ENCODE results near the gene ADIPOQ.
"Not testable (repeated sequence)": the region's sequence is repeated elsewhere in the genome, so short reads cannot be mapped to it uniquely, and the experiment has no call there.

ADIPOQ gene

DNA sequence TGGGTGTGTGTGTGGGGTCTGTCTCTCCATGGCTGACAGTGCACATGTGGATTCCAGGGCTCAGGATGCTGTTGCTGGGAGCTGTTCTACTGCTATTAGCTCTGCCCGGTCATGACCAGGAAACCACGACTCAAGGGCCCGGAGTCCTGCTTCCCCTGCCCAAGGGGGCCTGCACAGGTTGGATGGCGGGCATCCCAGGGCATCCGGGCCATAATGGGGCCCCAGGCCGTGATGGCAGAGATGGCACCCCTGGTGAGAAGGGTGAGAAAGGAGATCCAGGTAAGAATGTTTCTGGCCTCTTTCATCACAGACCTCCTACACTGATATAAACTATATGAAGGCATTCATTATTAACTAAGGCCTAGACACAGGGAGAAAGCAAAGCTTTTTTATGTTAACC is 10.5 kb downstream of the ADIPOQ start:
- no peak overlapping the region for H3K4me3 ChIP-seq (ENCODE audit: low read depth in 1 of 2, low read length in 1 of 2)
- no peaks in the 10 kb centered on the region for H3K9me3 ChIP-seq
- TF ChIP-seq, protein P1, sequence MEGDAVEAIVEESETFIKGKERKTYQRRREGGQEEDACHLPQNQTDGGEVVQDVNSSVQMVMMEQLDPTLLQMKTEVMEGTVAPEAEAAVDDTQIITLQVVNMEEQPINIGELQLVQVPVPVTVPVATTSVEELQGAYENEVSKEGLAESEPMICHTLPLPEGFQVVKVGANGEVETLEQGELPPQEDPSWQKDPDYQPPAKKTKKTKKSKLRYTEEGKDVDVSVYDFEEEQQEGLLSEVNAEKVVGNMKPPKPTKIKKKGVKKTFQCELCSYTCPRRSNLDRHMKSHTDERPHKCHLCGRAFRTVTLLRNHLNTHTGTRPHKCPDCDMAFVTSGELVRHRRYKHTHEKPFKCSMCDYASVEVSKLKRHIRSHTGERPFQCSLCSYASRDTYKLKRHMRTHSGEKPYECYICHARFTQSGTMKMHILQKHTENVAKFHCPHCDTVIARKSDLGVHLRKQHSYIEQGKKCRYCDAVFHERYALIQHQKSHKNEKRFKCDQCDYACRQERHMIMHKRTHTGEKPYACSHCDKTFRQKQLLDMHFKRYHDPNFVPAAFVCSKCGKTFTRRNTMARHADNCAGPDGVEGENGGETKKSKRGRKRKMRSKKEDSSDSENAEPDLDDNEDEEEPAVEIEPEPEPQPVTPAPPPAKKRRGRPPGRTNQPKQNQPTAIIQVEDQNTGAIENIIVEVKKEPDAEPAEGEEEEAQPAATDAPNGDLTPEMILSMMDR (IDR thresholded peaks at IDR 0.05), result no peak
- no peaks in the 10 kb centered on the region for H3K27me3 ChIP-seq
- no peaks in the 10 kb centered on the region for H3K4me1 ChIP-seq (ENCODE audit: control insufficient read depth in 1 of 2, insufficient read depth in 1 of 2, low read depth in 1 of 2, low read length in 1 of 2)
- no peak overlapping the region for H3K27ac ChIP-seq
- H3K36me3 ChIP-seq, result no peaks in the 10 kb centered on the region

DNA sequence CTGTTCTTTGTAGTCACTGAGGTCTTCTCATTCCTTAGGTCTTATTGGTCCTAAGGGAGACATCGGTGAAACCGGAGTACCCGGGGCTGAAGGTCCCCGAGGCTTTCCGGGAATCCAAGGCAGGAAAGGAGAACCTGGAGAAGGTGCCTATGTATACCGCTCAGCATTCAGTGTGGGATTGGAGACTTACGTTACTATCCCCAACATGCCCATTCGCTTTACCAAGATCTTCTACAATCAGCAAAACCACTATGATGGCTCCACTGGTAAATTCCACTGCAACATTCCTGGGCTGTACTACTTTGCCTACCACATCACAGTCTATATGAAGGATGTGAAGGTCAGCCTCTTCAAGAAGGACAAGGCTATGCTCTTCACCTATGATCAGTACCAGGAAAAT is 11.6 kb downstream of the ADIPOQ start:
- Histone ChIP-seq H3K27ac (no peak overlapping the region), H3K4me3 (ENCODE audit: low read depth in 1 of 2, low read length in 1 of 2) (no peak overlapping the region), H3K36me3 (no peaks in the 10 kb centered on the region), H3K9me3 (no peaks in the 10 kb centered on the region), H3K27me3 (no peaks in the 10 kb centered on the region), H3K4me1 (ENCODE audit: control insufficient read depth in 1 of 2, insufficient read depth in 1 of 2, low read depth in 1 of 2, low read length in 1 of 2) (no peaks in the 10 kb centered on the region)
- TF ChIP-seq, protein P1 (IDR thresholded peaks at IDR 0.05), result no peak

DNA sequence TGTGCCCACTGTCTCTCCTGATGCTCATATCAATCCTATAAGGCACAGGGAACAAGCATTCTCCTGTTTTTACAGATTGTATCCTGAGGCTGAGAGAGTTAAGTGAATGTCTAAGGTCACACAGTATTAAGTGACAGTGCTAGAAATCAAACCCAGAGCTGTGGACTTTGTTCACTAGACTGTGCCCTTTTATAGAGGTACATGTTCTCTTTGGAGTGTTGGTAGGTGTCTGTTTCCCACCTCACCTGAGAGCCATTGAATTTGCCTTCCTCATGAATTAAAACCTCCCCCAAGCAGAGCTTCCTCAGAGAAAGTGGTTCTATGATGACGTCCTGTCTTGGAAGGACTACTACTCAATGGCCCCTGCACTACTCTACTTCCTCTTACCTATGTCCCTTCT is 12.4 kb downstream of the ADIPOQ start:
- TF ChIP-seq, protein P1 (IDR thresholded peaks at IDR 0.05), result no peak
- H3K27ac ChIP-seq, result no peak overlapping the region
- H3K4me3 ChIP-seq (ENCODE audit: low read depth in 1 of 2, low read length in 1 of 2), result no peak overlapping the region
- H3K27me3 ChIP-seq, result no peaks in the 10 kb centered on the region
- no peaks in the 10 kb centered on the region for H3K36me3 ChIP-seq
- H3K9me3 ChIP-seq, result no peaks in the 10 kb centered on the region
- H3K4me1 ChIP-seq (ENCODE audit: control insufficient read depth in 1 of 2, insufficient read depth in 1 of 2, low read depth in 1 of 2, low read length in 1 of 2), result no peaks in the 10 kb centered on the region

DNA sequence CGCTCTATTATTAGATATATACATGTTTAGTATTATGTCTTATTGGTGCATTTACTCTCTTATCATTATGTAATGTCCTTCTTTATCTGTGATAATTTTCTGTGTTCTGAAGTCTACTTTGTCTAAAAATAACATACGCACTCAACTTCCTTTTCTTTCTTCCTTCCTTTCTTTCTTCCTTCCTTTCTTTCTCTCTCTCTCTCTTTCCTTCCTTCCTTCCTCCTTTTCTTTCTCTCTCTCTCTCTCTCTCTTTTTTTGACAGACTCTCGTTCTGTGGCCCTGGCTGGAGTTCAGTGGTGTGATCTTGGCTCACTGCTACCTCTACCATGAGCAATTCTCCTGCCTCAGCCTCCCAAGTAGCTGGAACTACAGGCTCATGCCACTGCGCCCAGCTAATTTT is 15.2 kb downstream of the ADIPOQ start:
- Histone ChIP-seq H3K36me3 (no peaks in the 10 kb centered on the region), H3K9me3 (no peaks in the 10 kb centered on the region), H3K4me3 (ENCODE audit: low read depth in 1 of 2, low read length in 1 of 2) (no peak overlapping the region), H3K4me1 (ENCODE audit: control insufficient read depth in 1 of 2, insufficient read depth in 1 of 2, low read depth in 1 of 2, low read length in 1 of 2) (no peaks in the 10 kb centered on the region), H3K27me3 (no peaks in the 10 kb centered on the region), H3K27ac (no peak overlapping the region)
- TF ChIP-seq, protein P1 (IDR thresholded peaks at IDR 0.05), result no peak

DNA sequence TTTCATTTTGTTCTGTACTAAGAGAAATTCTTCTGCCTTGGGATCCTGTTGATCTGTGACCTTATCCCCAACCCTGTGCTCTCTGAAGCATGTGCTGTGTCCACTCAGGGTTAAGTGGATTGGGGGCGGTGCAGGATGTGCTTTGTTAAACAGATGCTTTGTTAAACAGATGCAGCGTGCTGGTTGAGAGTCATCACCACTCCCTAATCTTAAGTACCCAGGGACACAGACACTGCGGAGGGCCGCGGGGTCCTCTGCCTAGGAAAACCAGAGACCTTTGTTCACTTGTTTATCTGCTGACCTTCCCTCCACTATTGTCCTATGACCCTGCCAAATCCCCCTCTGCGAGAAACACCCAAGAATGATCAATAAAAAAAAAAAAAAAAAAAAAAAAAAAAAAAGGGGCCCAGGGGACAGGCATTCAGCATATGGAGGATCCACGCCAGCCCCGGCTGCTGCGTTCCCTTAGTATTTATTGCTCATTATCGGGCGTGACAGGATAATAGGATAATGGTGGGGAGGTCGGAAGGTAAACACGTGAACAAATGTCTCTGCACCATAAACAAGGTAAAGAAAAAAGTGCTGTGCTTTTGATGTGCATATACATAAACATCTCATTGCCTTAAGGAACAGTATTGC is 22.8 kb downstream of the ADIPOQ start:
- not testable (repeated sequence) for H3K36me3 ChIP-seq; H3K9me3 ChIP-seq; H3K27me3 ChIP-seq; H3K27ac ChIP-seq; H3K4me3 ChIP-seq (ENCODE audit: low read depth in 1 of 2, low read length in 1 of 2); H3K4me1 ChIP-seq (ENCODE audit: control insufficient read depth in 1 of 2, insufficient read depth in 1 of 2, low read depth in 1 of 2, low read length in 1 of 2)

DNA sequence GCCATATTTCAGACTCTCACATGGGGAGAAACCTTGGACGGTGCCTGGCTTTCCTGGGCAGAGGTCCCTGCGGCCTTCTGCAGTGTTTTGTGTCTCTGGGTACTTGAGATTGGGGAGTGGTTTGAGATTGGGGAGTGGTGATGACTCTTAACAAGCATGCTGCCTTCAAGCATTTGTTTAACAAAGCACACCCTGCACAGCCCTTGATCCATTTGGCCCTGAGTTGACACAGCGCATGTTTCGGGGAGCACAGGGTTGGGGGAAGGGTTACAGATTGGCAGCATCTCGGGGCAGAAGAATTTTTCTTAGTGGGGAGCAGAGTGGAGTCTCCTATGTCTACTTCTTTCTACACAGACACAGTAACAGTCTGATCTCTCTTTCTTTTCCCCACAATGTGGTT is 23.6 kb downstream of the ADIPOQ start:
- H3K27ac ChIP-seq; H3K27me3 ChIP-seq; H3K9me3 ChIP-seq; H3K4me3 ChIP-seq (ENCODE audit: low read depth in 1 of 2, low read length in 1 of 2); H3K4me1 ChIP-seq (ENCODE audit: control insufficient read depth in 1 of 2, insufficient read depth in 1 of 2, low read depth in 1 of 2, low read length in 1 of 2); H3K36me3 ChIP-seq: not testable (repeated sequence)
